Stomach (tissue), 19 donors: ENCODE results near the gene CNTFR. TPM values are rescaled to one million over a fixed set of nuclear protein-coding genes. Genes with fewer than 3 reads are reported as not detected.
"Not testable (repeated sequence)": the region's sequence is repeated elsewhere in the genome, so short reads cannot be mapped to it uniquely, and the experiment has no call there.

Experiments
- DNase-seq, 2 donors: peaks; one replicate each; pipeline versions ENCODE4 v3.0.0 to v3.0.0-alpha.2; 2013 to 2019
- H3K27ac ChIP-seq, 5 donors: fragments of 200-600 bp in 4 of 5; sonication (generic) in 4 of 5; one replicate each; pipeline ENCODE4 v1.5.1; 2013 to 2019; ENCODE audit warnings: mild to moderate bottlenecking in 1 of 5, moderate library complexity in 1 of 5
- H3K27me3 ChIP-seq, 3 donors: fragments of 200-600 bp; sonication (generic); one replicate each; pipeline ENCODE4 v1.5.1; 2017 to 2019; ENCODE audit warnings: mixed run types in 1 of 3
- H3K36me3 ChIP-seq, 4 donors: fragments of 200-600 bp; sonication (generic); 1 replicate in 3 of 4; 2 replicates in 1 of 4; pipeline ENCODE4 v1.5.1; 2016 to 2019
- H3K4me1 ChIP-seq, 4 donors: fragments of 200-600 bp; sonication (generic); one replicate each; pipeline ENCODE4 v1.5.1; 2016 to 2019
- H3K4me3 ChIP-seq, 4 donors: fragments of 200-600 bp; sonication (generic) in 3 of 4; one replicate each; pipeline ENCODE4 v1.5.1; 2016 to 2019; ENCODE audit warnings: mild to moderate bottlenecking in 1 of 4
- H3K9me3 ChIP-seq, 4 donors: fragments of 200-600 bp; sonication (generic); one replicate each; pipeline ENCODE4 v1.5.1; 2016 to 2019
- EP300 ChIP-seq: sonication (generic); formaldehyde crosslinking; IDR thresholded peaks from one replicate; pipeline ENCODE4 v1.6.1; 2017; ENCODE audit warnings: antibody characterized with exemption
- POLR2A ChIP-seq, 4 donors: fragments of 450-650 bp; IDR thresholded peaks; one replicate each; pipeline ENCODE4 v1.6.1; 2016; ENCODE audit warnings: antibody characterized with exemption in 4 of 4, control low read depth in 2 of 4, mild to moderate bottlenecking in 1 of 4, moderate library complexity in 1 of 4
- POLR2AphosphoS5 ChIP-seq, 3 donors: sonication (generic); formaldehyde crosslinking; IDR thresholded peaks; one replicate each; pipeline ENCODE4 v1.6.1; 2016; ENCODE audit warnings: antibody characterized with exemption in 3 of 3
- WGBS, 5 donors: extraction: QIAGEN DNeasy Blood & Tissue Kit in 3 of 5; methylation state at CpG; one replicate each; pipeline versions ENCODE4 v1.1.5 to v1.1.7; 2013 to 2018; 5-methylcytosine and 5-hydroxymethylcytosine counted together
- intact Hi-C: fragments of 100-400 bp; cut with DNase I; formaldehyde crosslinking; loops from one replicate; pipeline ENCODE4 v1.15.1; 2023; ENCODE audit warnings: low total_unique reads
- long read RNA-seq, 10 donors: transcript quantifications; one replicate each; lab custom pipeline, GENCODE V29; 2026
- polyA plus RNA-seq, 3 donors: library from polyadenylated mRNA; stranded (reverse); fragments of 200-250 nt; gene quantifications; one replicate each; pipeline ENCODE4 v1.2.3, GENCODE V29; 2013
- total RNA-seq, 5 donors: library from RNA; depleted of rRNA; stranded (reverse); fragments of >200 nt; gene quantifications; one replicate each; pipeline versions ENCODE4 v1.1.0 to v1.2.3, GENCODE V29; 2014 to 2016
- TF ChIP-seq, protein P1 (sequence below), 7 experiments: fragments of 450-650 bp in 4 of 7; fragments of 200-600 bp in 3 of 7; sonication (generic) in 3 of 7; IDR thresholded peaks; one replicate each; pipeline ENCODE4 v1.5.1; 2016 to 2019; ENCODE audit warnings: antibody characterized with exemption in 7 of 7, control low read depth in 2 of 7, mild to moderate bottlenecking in 1 of 7
- donor health status: healthy with polysubstance abuse.
- donor health status: Bipolar disorder and iron deficiency.
- donor health status: healthy.

Gene CNTFR, protein sequence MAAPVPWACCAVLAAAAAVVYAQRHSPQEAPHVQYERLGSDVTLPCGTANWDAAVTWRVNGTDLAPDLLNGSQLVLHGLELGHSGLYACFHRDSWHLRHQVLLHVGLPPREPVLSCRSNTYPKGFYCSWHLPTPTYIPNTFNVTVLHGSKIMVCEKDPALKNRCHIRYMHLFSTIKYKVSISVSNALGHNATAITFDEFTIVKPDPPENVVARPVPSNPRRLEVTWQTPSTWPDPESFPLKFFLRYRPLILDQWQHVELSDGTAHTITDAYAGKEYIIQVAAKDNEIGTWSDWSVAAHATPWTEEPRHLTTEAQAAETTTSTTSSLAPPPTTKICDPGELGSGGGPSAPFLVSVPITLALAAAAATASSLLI
- 10 to 100 TPM in 1 of 5 donors, 1 to 10 TPM in 3, not detected in 1; 2.4 to 15.8 (median 3.1) TPM for total RNA-seq
- polyA plus RNA-seq: 1 to 10 TPM; 2.2 to 4.1 (median 2.9) TPM
- long read RNA-seq, donor 1, partial matches to known transcripts: 0 of 2 reads
- long read RNA-seq, donor 1, other reads (novel, unspliced or antisense): 0 of 2 reads
- long read RNA-seq, donor 2, transcript CNTFR-202 (10 exons, 2,052 nt): major isoform, 5 of 7 reads
- long read RNA-seq, donor 2, partial matches to known transcripts: 0 of 7 reads
- long read RNA-seq, donor 2, other reads (novel, unspliced or antisense): 0 of 7 reads
- long read RNA-seq, donor 3, partial matches to known transcripts: 0 of 3 reads
- long read RNA-seq, donor 3, other reads (novel, unspliced or antisense): 0 of 3 reads
- long read RNA-seq, donor 4: 0 reads
- long read RNA-seq, donor 5, partial matches to known transcripts: 6 of 11 reads
- long read RNA-seq, donor 5, other reads (novel, unspliced or antisense): 0 of 11 reads
- long read RNA-seq, donor 6, transcript CNTFR-202 (10 exons, 2,052 nt): major isoform, 5 of 8 reads
- long read RNA-seq, donor 6, partial matches to known transcripts: 0 of 8 reads
- long read RNA-seq, donor 6, other reads (novel, unspliced or antisense): 0 of 8 reads
- long read RNA-seq, donor 7, partial matches to known transcripts: 18 of 20 reads
- long read RNA-seq, donor 7, other reads (novel, unspliced or antisense): 0 of 20 reads
- long read RNA-seq, donor 8, partial matches to known transcripts: 0 of 5 reads
- long read RNA-seq, donor 8, other reads (novel, unspliced or antisense): 0 of 5 reads
- long read RNA-seq, donor 9, partial matches to known transcripts: 0 of 1 reads
- long read RNA-seq, donor 9, other reads (novel, unspliced or antisense): 0 of 1 reads
- long read RNA-seq, donor 10: 0 reads

DNA sequence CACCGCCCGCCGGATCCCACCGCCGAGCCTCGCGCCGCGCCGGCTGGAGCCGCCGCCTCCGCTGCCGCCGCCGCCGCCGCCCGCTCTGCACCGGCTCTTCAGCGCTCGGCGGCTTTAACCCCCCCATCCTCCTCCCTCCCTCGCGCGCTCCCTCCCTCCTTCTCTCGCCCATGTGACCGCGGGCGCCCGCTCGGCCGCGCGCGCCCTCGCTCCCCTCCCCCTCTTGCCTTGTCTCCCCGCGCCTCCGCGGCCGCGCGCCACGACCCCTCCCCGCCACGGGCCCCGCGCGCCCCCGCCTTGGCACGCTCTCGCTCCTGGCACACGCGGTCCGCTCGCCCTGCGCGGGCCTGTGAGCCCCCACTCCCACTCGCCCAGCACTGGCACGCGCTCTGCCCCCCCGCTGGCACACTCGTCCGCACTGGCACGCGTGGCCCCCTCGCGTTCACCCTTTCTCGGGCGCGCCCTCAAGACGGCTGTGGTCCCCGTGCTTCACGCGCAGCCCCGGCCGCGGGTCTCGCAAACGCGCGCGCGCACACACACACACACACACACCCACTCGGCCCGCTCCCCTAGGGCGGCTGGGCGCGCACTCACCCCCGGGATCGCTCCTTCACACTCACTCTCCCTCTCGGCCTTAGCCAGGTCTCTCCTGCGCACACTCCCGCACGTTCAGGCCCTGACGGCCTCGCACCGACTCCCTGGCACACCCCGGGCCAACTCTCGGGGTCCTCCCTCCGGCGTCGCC is at the start of gene CNTFR:
Gene CNTFR (minus strand): TSS at position 89 of the 745 bp plus-strand sequence. CDS start 20,743 bp downstream, outside the sequence.
- intact Hi-C loops: loop anchor here (5.0 to 10.0 kb wide), 2 partner anchors 38 to 185 kb away; no protein-coding TSS in a partner anchor

DNA sequence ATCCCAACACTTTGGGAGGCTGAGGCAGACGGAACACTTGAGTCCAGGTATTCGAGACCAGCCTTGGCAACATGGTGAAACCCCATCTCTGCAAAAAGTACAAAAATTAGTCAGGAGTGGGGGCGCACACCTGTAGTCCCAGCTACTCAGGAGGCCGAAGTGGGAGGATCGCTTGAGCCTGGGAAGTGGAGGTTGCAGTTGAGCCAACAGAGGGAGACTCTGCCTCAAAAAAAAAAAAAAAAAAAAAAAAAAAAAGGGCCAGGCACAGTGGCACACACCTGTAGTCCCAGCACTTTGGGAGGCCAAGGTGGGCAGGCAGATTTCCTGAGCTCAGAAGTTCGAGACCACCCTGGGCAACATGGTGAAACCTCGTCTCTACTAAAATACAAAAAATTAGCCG is 49.8 kb upstream of the CNTFR start:
- H3K27me3 ChIP-seq, DNase-seq, H3K9me3 ChIP-seq, H3K27ac ChIP-seq, intact Hi-C loops, H3K4me3 ChIP-seq: not testable (repeated sequence)
- WGBS, 5 donors: 81 to 90% (median 87%) methylated on average over 8 of the region's 8 CpGs
- Histone ChIP-seq H3K4me1 (peaks cover 22 to 33% (median 30%) of the 10 kb centered on the region in 4 donors), H3K36me3 (peaks cover 0 to 16% (median 9%) of the 10 kb centered on the region in 4 donors)

More for the DNA sequence above, at the start of gene CNTFR:
- peaks cover 6 to 100% (median 89%) of the 10 kb centered on the region in 3 donors for H3K27me3 ChIP-seq
- peak within 1 kb of the TSS; percentile 53 to 66 (median 58) for H3K4me3 ChIP-seq
- 1 to 2% (median 1%) methylated on average over 47 to 100 of the region's 104 CpGs for WGBS, 5 donors
- no peaks in the 10 kb centered on the region for H3K36me3 ChIP-seq
- TF ChIP-seq, protein P1, sequence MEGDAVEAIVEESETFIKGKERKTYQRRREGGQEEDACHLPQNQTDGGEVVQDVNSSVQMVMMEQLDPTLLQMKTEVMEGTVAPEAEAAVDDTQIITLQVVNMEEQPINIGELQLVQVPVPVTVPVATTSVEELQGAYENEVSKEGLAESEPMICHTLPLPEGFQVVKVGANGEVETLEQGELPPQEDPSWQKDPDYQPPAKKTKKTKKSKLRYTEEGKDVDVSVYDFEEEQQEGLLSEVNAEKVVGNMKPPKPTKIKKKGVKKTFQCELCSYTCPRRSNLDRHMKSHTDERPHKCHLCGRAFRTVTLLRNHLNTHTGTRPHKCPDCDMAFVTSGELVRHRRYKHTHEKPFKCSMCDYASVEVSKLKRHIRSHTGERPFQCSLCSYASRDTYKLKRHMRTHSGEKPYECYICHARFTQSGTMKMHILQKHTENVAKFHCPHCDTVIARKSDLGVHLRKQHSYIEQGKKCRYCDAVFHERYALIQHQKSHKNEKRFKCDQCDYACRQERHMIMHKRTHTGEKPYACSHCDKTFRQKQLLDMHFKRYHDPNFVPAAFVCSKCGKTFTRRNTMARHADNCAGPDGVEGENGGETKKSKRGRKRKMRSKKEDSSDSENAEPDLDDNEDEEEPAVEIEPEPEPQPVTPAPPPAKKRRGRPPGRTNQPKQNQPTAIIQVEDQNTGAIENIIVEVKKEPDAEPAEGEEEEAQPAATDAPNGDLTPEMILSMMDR (IDR thresholded peaks at IDR 0.05): no peak
- TF ChIP-seq EP300 (no peak), POLR2A (IDR thresholded peaks at IDR 0.05) (no peak), POLR2AphosphoS5 (IDR thresholded peaks at IDR 0.05) (no peak)
- peak in 1 of 2 donors; percentile 85 for DNase-seq
- H3K4me1 ChIP-seq: peaks cover 38 to 54% (median 47%) of the 10 kb centered on the region in 4 donors
- H3K9me3 ChIP-seq: no peaks in the 10 kb centered on the region
- H3K27ac ChIP-seq: peak within 1 kb of the TSS in 3 of 5 donors; percentile 23 to 50 (median 32)

DNA sequence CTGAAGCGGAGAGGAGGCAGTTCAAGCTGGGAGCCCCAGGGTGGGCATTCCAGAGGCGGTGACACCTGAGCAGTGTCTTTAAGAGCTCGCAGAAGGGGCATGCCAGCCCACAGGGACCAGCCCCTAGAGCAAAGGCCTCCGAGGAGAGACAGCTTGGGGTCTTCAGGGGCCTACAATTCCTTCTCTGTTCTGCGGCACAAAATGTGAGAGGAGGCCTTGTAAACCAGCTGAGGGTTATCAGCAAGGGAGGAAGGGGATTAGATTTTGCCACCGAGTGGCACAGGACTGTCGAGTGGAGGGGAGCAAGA is 48.6 kb upstream of the CNTFR start:
- Histone ChIP-seq H3K4me1 (peaks cover 22 to 40% (median 34%) of the 10 kb centered on the region in 4 donors), H3K27me3 (no peaks in the 10 kb centered on the region), H3K9me3 (no peaks in the 10 kb centered on the region), H3K36me3 (peaks cover 0 to 17% (median 9%) of the 10 kb centered on the region in 4 donors), H3K27ac (peak overlapping the region; percentile 83 to 91 (median 86)), H3K4me3 (peak overlapping the region; percentile 60 to 90 (median 69))
- no peak for DNase-seq
- WGBS, 5 donors: 8 to 27% (median 12%) methylated on average over 7 of the region's 7 CpGs
- intact Hi-C loops: no loop called here
- TF ChIP-seq, protein P1 (IDR thresholded peaks at IDR 0.05): no peak
- TF ChIP-seq POLR2AphosphoS5 (IDR thresholded peaks at IDR 0.05): no peak
- TF ChIP-seq EP300: no peak

DNA sequence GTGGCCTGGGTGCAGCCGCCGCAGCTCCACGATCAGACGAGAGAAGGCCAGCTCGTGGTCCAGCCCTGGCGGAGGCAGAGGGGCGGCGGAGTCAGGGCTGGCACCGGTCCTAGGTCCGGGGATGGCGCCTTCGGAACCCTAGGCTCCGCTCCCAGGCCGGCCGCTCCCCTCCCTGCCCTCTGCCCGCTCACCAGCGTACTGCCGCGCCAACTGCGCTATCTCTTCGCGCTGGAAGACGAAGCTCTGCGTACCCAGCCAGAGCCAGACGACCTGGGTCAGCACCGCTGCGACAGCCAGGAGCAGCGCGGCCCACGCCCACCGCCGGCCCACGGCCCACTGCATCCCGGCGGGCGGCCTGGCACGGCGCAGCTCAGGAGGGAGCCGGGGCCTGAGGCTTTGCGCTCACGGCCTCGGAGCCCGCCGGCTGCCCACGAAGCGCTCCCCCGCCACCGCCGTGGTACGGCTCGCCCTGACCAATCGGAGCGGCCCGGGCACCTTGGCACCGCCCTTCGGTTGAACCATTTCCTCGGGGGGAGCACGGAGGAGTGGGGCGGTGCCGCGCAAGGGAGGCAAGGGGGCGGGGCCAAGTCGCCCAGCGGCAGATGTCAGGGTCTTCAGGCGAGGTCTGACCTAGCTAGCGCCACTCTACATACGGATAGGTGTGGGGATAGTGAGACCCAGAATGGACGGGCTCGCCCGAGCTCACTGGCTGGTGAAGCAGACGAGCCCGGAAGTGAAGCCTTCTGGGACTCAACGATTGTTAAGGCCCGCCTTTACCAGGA is 48.0 kb upstream of the CNTFR start, which contains the start of gene SIGMAR1:
Gene SIGMAR1 (minus strand): TSS at position 432 of the 782 bp plus-strand sequence. CDS start 90 bp downstream, at position 342.
- peak; percentile 94 to 98 for DNase-seq
- intact Hi-C loops: no loop called here
- peak; percentile 67 to 90 (median 88) for TF ChIP-seq POLR2AphosphoS5 (IDR thresholded peaks at IDR 0.05)
- no peak for TF ChIP-seq EP300
- TF ChIP-seq, protein P1 (IDR thresholded peaks at IDR 0.05): no peak
- H3K4me1 ChIP-seq: peaks cover 22 to 40% (median 34%) of the 10 kb centered on the region in 4 donors
- H3K36me3 ChIP-seq: peaks cover 0 to 17% (median 9%) of the 10 kb centered on the region in 4 donors
- no peaks in the 10 kb centered on the region for H3K27me3 ChIP-seq
- WGBS, 5 donors: 0 to 3% (median 0%) methylated on average over 14 to 74 of the region's 74 CpGs
- H3K27ac ChIP-seq: peak within 1 kb of the TSS; percentile 83 to 91 (median 86)
- no peaks in the 10 kb centered on the region for H3K9me3 ChIP-seq
- peak within 1 kb of the TSS; percentile 60 to 90 (median 69) for H3K4me3 ChIP-seq
